Brain pericyte (primary cell): ENCODE results near the gene HACD2.

ENCODE experiments used
- DNase-seq: peaks from one replicate; pipeline ENCODE4 v3.0.0-alpha.2; 2012; ENCODE audit warnings: low read depth, low spot score

The HACD2 gene

DNA sequence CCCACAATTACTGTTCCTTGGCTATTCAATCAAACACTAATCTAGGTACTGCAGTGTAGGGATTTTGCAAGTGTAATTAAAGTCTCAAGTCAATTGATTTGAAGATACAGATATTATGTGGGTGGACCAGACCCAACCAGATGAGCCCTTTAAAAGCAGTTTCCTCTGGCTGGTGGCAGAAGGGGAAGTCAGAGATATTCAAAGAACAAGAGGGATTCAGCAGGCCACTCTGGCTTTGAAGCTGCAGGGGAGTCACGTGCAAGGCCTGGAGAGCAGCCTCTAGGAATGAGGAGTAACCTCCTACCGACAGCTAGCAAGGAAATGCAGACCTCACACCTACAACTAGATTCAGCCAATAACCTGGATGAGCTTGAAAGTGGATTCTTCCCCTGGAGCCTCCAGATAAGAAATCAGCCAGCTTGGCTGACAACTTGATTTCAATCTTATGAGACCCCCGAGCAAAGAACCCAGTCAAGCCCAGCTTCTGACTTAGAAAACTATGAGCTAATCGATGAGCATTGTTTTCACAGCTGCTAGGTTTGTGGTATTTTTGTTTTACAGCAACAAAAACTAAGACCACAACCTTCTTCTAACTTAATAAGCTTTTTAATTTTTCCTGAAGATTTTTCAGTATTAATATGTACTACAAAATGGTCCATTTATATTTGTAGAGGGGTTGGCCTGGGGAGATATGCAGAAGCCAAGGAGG, 13.4 kb downstream of the HACD2 start:
- DNase-seq: no peak

DNA sequence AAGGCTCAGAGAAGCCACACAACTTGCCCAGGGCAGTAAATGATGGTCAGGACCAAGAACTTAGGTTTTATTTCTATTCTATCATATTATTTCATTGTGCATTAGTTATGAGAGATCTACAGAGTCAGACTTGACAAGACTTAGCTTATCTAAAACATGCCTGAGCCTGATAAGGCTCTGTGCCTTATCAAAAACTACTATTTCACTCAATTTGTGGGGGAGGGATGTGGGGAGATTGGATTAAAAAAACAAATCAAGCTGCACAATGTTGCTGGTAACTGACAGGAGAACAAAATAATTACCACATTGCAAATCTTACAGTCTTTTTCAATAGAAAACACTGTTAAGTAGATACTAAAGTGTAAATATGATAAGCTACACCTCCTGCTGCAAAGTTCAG, 16.0 kb downstream of the HACD2 start:
- DNase-seq: no peak

DNA sequence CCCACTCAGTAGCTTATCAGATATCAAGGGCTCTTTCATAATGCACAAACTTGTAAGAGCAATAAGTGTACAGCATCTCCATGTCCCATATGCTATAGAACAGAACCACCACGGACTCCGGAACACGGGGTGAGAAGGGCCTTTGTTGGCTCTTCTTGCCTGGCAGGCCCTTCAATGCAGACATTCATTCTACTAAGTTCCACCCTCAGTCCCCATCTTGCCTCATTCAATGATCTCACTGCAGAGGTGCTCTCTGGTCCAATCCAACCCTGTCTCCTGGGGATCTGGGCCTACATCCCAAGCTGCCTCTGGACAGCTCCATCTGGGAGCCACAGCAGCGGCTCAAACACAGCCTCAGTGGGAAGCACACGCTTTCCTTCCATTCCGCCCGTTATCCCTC, 16.8 kb downstream of the HACD2 start:
- no peak for DNase-seq

DNA sequence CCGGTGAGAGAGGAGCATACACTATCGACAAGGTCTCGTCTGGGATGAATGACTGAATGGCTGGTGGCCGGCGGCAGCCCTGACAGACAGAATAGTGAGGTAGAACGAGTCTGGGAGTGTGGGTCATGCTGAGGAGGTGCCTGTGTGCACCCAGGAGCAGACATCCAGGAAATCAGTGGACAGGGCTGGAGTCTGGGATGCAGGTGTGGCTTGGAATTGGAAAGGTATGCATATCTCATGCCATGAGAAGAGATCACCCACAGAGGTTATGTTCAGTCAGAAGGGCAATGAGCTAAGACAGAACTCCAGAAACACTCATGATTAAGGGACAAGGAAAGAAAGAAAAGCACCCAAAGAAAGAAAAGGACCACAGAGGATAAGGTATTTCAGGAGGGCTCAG, 20.8 kb downstream of the HACD2 start:
- DNase-seq: no peak

DNA sequence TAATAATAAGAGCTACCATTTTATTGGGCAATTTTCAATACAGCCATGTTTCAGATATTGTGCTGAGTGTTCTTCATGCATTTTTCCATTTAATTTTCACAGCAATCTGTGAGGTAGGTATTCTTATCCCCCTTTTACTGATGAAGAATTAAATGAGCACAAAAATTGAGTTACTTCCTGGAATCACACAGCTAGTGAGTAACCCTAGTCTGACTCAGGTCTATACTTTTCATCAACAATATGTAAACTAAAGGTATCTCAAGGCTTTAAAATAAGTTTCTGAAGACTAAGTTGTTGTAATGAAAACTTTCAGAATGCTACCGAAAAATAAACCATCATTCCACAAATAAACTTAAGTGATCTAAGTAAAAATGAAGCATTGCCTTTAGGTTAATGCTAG, 22.3 kb downstream of the HACD2 start:
- no peak for DNase-seq

DNA sequence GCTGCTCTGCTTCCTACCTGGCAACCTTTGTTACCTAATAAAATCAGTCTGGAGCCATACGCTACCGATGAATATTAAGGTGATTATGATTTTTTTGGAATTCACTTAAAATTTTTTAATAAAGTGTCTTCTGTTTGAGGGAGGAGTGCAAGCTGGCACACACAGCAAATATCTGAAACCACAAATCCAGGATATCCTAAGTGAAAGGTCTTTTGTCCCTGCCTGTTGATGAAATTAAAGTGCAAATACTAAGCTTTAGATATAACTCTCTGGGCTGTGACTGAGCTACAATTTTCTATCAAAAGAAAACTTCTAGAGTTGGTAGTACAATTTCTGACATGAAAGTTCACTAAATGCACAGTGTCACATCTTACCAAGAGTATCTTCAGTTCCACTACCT, 23.7 kb downstream of the HACD2 start:
- DNase-seq: no peak

DNA sequence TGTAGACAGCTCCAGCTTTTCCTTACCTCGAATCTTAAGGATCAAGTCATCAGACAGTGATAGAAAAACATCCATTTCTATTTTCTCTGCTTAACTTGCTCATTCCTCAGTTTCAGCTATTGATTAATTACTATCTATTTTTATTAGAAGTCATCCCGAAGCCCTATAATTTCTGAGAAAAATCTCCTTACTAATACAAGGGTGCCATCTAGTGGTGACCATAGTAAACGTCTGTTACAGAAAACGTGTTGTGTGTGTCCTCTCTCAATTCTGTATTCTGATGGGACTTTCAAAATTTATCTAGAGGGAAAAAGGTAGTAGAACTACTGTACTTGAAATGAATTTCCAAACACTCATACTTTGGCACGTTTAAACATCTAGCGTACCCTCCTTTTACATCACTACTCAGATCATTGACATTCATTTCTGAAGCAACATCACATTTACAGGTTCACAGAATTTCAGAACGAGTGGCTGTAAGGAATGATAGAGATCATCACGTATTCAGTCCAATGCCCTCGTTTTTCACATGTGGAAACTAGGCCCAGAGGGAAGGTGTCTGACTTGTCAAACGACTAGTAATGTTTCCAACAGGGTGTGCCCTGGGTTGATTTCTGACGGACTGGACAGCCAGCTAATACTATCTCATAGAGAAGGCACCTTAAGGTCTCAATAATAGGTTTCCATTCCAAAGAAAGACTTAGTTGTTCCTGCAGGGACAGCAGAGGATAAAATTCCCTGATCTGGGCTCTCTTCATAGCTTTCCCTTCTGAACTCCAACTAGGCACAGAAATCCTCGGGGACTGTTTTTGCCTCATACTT, 25.6 kb downstream of the HACD2 start:
- no peak for DNase-seq

DNA sequence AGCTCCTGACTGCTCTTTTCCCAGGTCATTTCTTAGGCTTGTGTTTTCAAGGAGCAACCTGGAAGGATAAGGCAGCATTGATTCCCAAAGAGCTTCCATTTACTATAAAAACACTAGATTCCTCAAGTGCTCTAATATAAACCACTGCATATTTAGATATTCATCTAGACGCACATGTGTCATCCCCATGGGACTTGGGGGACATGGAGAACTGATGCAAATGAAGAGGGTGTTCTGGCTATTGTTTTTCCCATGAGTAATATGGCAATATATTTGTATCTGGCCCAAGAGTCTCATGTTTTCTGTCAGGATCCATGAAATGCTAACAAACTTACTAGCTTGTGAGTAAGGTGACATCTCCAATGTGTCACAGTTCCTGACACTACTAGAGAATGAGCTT, 31.3 kb downstream of the HACD2 start:
- no peak for DNase-seq

DNA sequence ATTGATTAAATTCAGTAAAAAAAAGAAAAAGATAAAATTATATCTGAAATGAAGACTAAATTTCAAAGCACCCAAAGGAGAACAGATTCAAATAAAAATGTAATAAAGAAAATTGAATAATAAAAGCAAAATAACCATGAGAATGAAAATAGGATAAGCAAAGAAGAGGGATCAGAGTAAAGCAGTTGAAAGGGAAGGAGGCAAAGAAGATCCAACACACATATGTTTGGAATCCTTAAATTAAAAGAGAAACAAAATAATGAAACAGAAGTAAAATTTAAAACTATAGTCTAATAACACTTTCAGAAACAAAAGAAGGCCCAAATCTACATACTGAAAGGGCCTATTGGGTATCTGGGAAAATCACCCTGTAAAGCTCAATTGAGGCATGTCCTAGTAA, 32.1 kb downstream of the HACD2 start:
- DNase-seq: no peak

DNA sequence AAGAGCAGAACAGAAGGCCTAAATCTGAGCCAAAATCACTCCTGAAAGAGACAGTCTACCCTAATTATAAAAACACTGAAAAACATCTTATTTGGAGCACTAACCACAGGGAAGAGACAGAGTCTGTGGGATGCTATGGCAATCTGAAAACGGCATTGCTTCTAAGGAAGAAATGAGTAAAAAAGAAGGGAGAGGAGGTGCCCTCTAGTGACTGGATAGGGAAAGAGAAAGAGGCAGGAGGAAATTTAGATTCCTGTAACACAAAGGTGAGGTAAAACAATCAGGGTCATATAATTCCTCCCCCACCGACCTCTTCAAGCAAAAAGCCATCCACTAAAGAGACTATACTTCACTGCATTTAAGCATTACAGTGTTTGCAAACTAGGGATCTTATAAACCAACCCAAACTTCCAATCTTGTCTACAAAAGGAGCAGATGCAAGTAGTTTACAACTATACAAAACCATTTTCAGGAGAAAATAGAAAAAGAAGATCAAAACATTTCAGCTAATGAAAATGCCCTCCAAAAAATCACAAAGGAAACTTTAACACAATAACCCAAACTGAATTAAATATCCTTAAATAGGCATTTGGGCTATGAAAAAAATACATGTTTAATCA, 32.6 kb downstream of the HACD2 start:
- no peak for DNase-seq

DNA sequence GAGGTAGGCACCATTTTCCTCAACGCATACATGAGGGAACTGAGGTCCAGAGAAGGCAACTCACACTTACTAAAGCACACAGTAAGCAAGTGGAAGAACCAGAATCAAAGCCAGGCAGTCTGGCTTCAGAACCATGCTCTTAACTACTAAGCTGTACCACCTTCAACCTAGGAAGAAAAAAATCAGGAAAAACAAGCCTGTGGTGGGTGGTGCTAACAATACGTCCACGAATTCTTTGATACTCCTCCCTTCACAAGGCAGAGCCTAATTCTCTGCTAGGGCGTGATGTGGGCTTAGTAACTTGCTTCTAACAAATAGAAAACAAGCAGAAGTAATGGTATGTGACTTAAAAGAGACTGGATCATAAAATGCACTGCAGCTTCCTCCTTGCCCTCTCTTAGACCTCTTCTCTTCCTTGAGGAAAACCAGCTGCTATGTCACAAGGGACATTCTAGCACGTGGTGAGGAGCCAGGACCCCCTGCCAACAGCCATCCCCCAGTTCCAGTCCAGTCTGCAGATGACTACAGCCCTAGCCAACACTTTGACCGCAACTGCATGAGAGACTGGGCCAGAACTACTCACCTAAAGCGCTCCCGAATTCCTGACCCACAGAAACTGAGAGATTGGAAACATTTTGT, 36.9 kb downstream of the HACD2 start:
- DNase-seq: no peak

DNA sequence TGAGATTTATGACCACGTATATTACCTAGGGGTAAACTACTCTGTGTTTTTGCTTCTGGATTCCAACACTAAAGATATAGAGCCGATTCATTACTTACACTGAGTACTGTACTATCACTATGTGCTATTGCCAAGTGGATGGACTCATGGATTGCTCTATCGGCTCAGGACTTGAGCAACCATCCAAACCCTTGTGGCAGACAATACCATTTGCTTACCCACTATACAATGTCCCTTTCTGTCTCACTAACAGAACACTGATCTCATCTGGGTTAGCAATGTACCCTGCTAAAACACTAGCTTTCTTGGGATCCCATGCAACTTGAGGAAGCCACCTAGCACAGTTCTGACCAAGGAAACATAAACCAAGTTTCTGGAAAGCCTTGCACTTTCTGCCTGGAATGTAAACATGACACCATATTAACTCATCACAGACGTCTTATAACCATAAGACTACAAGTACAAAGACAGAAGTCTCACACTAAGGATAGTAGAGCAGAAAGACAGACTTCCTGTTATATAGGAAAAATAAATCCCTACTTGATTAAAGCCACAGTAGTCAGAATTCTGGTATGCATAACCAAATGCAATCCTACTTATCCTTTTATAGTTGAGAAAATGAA, 38.6 kb downstream of the HACD2 start:
- DNase-seq: no peak

DNA sequence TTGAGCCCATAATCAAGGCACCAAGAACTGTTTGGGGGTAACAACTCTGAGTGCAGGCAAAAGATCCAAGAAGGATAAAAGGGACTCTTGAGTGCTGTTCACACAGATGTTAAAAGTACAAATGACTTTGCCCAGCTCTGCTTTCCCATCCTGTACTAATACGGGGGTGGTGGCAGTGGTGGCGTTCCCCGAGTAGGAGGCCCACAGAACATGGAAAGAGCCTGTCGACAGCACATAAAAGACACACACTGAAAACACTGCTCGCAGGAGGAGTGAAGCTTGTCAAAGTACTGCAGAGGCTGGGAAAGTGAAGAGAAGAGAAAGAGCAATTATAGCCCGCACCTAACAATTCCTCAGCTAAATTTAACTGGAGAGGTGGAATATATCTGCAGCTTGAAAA, 40.9 kb downstream of the HACD2 start:
- no peak for DNase-seq

DNA sequence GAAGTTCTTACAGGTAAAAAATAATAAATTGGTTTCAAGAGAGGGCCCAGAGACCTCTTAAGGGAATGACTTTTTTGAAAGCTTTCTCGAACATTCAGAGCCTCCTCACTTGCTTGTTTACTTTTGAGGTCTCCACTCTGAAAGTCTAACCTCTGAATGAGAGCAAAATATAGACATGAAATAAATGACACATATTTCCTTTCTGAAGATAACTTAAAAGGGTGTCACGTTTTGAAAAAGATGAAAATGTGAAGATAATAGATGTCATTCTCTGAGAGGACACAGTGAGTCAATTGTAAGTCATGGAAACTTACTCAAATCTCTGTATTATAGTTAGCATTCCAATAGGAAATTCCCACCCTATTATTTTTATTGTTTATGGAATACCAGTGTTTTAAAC, 44.6 kb downstream of the HACD2 start:
- no peak for DNase-seq

DNA sequence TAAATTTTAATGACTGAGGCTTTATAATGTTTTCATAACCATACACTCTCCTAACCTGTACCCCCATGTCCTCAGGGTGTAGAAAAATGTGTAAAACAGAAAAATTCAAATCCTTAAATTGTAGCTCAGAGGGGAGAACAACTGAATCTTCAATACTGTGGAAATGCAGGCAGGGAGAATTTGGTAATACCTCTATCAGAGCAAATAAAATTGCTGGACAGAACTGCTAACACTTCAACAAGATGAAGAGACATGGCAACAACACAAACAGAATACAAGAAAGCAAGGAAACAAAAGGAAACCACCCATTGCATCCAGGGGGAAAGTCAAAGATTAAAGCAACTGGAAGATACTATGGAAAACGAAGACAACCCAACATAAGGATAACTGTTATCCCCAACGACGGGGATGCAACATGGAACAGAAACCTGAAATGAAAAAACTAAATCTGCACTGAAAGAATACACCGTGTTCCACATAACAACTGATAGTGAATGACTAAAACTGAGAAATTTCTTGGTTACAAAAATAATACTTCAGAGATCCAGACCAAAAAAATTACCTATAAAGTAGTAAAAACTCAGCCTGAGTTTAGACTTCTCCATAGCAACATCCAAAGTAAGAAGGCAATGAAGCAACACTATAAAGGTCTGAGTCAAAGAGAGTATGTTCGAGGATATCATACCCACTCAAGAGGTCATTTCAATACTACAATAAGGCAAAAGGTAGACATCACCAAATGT, 48.5 kb downstream of the HACD2 start:
- no peak for DNase-seq

DNA sequence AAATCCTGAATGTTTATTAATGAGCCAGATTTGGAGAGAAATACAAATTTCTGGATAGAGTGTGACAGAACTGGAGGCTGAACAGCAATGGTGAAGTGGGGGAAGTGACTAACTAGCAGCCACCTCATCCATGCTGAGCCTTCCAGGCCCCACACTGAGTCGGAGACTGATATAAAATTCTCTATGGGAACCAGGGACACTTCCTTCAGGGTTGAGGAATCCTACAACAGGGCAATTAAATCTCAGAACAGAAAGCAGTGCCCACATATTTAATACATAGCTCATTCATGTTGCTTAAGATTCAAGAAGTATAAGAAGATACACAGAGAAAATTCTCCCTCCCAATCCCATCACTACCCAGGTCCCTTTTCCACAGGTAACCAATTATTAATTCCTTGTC, 49.3 kb downstream of the HACD2 start:
- DNase-seq: no peak

DNA sequence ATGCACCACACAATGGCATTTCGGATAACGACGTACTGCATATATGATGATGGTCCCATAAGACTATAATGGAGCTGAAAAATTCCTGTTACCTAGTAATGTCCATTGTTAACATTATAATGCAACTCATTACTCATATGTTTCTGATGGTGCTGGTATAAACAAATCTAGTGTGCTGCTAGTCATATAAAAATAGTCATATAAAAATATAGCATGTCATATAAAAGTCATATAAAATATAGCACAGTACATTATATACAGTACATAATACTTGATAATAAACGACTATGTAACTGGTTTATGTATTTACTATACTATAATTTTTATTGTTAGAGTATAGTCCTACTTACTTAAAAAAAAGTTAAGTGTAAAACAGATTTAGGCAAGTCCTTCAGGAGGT, 50.6 kb downstream of the HACD2 start:
- no peak for DNase-seq

DNA sequence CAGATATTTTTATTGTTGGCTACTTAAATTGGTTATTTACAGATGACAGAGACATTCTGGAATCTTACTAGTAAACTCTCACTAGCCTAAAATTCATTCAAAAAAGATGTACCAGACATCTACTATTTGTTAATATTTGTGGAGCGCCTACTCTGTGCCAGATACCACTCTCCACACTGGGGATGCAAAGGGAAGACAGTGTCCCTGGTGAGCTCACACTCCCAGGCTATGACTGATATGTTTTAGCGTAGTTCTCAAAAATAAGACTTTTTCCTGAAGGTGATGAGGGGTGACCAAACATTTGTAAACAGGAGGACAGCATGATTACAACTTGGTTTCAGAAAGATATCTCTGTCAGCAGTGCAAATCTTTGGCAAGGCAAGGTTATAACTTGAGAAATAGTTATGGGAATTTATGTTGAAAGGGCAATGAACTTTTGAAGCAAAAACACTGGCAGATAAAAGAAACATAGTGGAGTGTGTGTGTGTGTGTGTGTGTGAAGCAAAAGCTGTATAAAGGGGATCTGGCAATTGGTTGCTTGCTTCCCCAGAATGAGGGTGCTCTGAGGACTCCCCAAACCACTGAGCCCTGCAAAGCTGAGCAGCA, 51.2 kb downstream of the HACD2 start:
- DNase-seq: no peak

DNA sequence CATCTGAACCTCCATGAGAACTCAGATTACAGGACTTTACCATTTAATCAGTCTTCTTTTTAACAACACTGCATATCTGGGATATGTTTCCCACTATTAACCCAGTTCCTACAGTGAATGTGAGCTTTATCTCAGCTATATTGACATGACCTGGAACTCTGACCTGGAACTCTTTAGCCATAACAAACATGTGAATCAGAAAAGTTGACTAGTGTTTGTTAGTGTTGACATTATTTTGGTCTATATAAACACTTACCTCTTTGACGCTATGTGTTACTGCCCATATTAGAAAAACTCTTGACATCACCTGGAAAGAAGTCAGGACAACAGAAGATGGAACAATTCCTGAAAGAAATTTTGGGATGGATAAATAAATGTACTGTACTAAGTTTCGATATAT, 56.7 kb downstream of the HACD2 start:
- no peak for DNase-seq

DNA sequence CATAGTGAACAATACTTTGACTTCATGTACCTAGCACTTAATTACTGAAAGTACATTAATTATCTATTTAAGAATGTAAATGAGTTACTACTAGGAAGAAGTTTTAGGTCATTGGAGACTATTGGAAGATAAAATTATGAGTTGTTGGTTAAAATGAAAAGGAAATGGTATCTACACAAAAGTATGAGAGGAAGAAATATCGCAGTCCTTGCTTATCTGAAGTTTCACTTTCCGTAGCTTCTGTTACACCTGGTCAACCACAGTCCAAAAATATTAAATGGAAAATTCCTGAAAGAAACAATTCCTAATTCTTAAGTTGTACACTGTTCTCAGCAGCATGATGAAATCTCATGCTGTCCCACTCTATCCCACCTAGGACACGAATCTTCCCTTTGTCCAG, 57.8 kb downstream of the HACD2 start:
- DNase-seq: no peak

DNA sequence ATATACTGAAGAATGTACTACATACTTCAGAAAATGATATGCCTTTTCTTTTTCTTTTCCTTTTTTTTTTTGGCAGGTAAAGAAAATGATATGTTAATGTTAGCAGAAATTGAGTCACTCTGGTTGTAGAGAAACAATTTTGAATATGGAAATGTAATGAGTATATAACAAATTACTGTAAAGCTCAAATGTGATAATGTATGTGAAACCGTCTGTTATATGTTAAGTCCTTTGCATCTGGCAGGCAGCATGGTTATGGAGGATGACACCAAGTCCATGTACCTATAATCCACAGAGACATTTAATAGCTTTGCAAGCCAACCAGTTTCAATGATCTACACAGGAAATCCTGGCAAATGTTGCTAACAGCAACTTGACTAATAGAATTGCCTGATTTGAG, 58.4 kb downstream of the HACD2 start:
- DNase-seq: no peak
